PFSK-1 (cell line): ENCODE results near the gene SPDEF.

Experiments used
- FOXP2 ChIP-seq: optimal IDR thresholded peaks from 2 replicates; pipeline ENCODE3; 2011; ENCODE audit warnings: borderline replicate concordance, control low read depth, inconsistent platforms; ENCODE audit not compliant: insufficient read depth; ENCODE audit errors: extremely low read length, extremely low read depth
- POLR2AphosphoS5 ChIP-seq: IDR thresholded peaks from 2 replicates; pipeline ENCODE4 v1.6.1; 2012; ENCODE audit warnings: low read depth, mild to moderate bottlenecking, control low read depth, low read length, moderate library complexity

- no peak for TF ChIP-seq FOXP2
- TF ChIP-seq POLR2AphosphoS5: no peak
Observed at GRCh38 chr6:34576286-34576955, 20.3 kb upstream of the SPDEF start.
